ENCODE results near the gene XYLT1. TPM values are rescaled to one million over a fixed set of nuclear protein-coding genes. Genes with fewer than 3 reads are reported as not detected.
A peak's percentile ranks its signal among the peaks of the same experiment; 100 is the strongest.

The XYLT1 gene
- total and polyA plus RNA-seq, 9 of the 15 experiments (the other 6 are each of a cell fraction or from before 2014, with no cell fraction given) = 0.03 to 0.09 (median 0.08) TPM; not detected in 6

DNA sequence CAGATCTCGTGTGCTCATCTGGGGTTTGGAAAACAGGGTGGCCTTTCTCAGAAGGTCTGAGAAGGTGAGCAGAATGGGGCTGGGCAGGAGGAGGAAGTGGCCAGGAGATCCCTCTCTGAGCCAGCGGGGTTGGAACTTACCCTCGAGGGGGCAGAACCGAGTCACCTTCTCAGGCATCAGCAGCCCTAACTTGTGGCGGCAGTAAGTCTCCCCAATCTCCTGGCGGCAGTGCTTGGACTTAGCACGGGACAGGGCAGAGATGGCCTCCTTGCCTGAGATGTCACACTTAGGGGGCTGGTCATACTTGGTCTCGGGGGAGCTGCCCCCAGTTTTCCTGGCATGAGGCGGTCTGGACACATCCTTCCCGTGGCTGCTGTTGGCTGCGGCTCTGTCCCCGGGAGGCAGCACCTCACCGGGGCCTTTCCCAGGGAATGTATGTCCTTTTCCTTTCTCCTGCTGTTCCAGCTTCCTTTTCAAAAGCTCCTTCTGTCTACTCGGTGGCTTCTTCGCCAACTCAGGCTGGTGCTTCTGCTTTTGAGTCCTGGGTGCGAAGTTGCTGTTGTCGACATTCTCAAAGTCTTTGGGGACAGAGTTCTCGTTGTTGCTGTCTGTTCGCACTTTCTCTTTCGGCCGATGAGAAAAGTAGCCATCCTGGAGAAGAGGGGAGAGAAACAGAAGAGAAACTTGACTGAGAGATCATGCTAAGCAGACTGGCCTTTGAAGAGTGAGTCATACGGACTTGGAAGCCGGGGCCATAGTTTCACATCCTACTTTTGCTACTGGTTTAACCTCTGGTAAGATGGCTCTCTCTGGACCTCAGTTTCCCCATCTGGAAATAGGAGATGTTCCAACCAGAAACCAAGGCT lies 211.7 kb downstream of the XYLT1 start (continued):
- TF ChIP-seq ZNF699 (CRISPR knock-in tag; IDR thresholded peaks at IDR 0.05; ENCODE audit: insufficient replicate concordance) (no peak), ZNF23 (CRISPR knock-in tag; IDR thresholded peaks at IDR 0.05) (no peak), SOX6 (IDR thresholded peaks at IDR 0.05) (no peak), SRSF3 (IDR thresholded peaks at IDR 0.05; ENCODE audit: insufficient read depth, low read length) (no peak), ZSCAN29 (IDR thresholded peaks at IDR 0.05) (no peak), DACH1 (IDR thresholded peaks at IDR 0.05; ENCODE audit: partially characterized antibody) (no peak), ZNF134 (CRISPR knock-in tag; conservative IDR thresholded peaks at IDR 0.05) (no peak), RAD21 (CRISPR knock-in tag; conservative IDR thresholded peaks at IDR 0.05 in 1 of 2, IDR thresholded peaks at IDR 0.05 in 1 of 2) (peak; percentile 24 to 50; a peak in 2 of 4 replicates), KAT7 (CRISPR knock-in tag; IDR thresholded peaks at IDR 0.05; ENCODE audit: borderline replicate concordance) (no peak), JUN (IDR thresholded peaks at IDR 0.05; ENCODE audit: borderline replicate concordance, low read depth, low read length) (no peak), JUN (CRISPR knock-in tag; IDR thresholded peaks at IDR 0.05; ENCODE audit: borderline replicate concordance) (no peak), RFX1 (IDR thresholded peaks at IDR 0.05) (no peak), POLR2B (IDR thresholded peaks at IDR 0.05; ENCODE audit: low read depth, partially characterized antibody) (no peak)
- TF ChIP-seq, protein P1, sequence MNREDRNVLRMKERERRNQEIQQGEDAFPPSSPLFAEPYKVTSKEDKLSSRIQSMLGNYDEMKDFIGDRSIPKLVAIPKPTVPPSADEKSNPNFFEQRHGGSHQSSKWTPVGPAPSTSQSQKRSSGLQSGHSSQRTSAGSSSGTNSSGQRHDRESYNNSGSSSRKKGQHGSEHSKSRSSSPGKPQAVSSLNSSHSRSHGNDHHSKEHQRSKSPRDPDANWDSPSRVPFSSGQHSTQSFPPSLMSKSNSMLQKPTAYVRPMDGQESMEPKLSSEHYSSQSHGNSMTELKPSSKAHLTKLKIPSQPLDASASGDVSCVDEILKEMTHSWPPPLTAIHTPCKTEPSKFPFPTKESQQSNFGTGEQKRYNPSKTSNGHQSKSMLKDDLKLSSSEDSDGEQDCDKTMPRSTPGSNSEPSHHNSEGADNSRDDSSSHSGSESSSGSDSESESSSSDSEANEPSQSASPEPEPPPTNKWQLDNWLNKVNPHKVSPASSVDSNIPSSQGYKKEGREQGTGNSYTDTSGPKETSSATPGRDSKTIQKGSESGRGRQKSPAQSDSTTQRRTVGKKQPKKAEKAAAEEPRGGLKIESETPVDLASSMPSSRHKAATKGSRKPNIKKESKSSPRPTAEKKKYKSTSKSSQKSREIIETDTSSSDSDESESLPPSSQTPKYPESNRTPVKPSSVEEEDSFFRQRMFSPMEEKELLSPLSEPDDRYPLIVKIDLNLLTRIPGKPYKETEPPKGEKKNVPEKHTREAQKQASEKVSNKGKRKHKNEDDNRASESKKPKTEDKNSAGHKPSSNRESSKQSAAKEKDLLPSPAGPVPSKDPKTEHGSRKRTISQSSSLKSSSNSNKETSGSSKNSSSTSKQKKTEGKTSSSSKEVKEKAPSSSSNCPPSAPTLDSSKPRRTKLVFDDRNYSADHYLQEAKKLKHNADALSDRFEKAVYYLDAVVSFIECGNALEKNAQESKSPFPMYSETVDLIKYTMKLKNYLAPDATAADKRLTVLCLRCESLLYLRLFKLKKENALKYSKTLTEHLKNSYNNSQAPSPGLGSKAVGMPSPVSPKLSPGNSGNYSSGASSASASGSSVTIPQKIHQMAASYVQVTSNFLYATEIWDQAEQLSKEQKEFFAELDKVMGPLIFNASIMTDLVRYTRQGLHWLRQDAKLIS (CRISPR knock-in tag; IDR thresholded peaks at IDR 0.05) = no peak
- TF ChIP-seq, protein P2, sequence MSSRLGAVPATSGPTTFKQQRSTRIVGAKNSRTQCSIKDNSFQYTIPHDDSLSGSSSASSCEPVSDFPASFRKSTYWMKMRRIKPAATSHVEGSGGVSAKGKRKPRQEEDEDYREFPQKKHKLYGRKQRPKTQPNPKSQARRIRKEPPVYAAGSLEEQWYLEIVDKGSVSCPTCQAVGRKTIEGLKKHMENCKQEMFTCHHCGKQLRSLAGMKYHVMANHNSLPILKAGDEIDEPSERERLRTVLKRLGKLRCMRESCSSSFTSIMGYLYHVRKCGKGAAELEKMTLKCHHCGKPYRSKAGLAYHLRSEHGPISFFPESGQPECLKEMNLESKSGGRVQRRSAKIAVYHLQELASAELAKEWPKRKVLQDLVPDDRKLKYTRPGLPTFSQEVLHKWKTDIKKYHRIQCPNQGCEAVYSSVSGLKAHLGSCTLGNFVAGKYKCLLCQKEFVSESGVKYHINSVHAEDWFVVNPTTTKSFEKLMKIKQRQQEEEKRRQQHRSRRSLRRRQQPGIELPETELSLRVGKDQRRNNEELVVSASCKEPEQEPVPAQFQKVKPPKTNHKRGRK (tag; IDR thresholded peaks at IDR 0.05) = no peak
- TF ChIP-seq, protein P3, sequence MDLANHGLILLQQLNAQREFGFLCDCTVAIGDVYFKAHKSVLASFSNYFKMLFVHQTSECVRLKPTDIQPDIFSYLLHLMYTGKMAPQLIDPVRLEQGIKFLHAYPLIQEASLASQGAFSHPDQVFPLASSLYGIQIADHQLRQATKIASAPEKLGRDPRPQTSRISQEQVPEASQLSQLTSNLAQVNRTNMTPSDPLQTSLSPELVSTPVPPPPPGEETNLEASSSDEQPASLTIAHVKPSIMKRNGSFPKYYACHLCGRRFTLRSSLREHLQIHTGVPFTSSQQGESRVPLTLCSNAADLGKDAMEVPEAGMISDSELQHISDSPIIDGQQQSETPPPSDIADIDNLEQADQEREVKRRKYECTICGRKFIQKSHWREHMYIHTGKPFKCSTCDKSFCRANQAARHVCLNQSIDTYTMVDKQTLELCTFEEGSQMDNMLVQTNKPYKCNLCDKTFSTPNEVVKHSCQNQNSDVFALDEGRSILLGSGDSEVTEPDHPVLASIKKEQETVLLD (IDR thresholded peaks at IDR 0.05) = no peak

Measured in K562 (cell line).